Astrocyte (in vitro differentiated cells and primary cell): Measurements from ENCODE around the gene ZSCAN30. TPM values are rescaled to one million over a fixed set of nuclear protein-coding genes. Genes with fewer than 3 reads are reported as not detected.

ENCODE experiments used
- DNase-seq: peaks from one replicate; pipeline ENCODE4 v3.0.0-alpha.2; 2010; ENCODE audit warnings: low read depth
- FAIRE-seq: peaks from 2 replicates; lab custom pipeline; 2011; peaks lifted over from hg19 to GRCh38; lab: Jason Lieb, UNC
- H2AFZ ChIP-seq: 2 replicates; pipeline ENCODE4 v1.6.0; 2012; ENCODE audit warnings: low read depth, low read length, inconsistent platforms
- H3K27ac ChIP-seq: 2 replicates; pipeline ENCODE4 v1.5.1; 2011; ENCODE audit warnings: low read depth, low read length, inconsistent platforms
- H3K27me3 ChIP-seq: 2 replicates; pipeline ENCODE4 v1.6.0; 2011; ENCODE audit warnings: low read length, inconsistent platforms; ENCODE audit not compliant: insufficient read depth
- H3K36me3 ChIP-seq: 2 replicates; pipeline ENCODE4 v1.5.1; 2011; ENCODE audit warnings: low read length, inconsistent platforms; ENCODE audit not compliant: insufficient read depth
- H3K4me1 ChIP-seq: 2 replicates; pipeline ENCODE4 v1.5.1; 2011; ENCODE audit warnings: low read length, inconsistent platforms; ENCODE audit not compliant: insufficient read depth
- H3K4me2 ChIP-seq: 2 replicates; pipeline ENCODE4 v1.6.0; 2012; ENCODE audit warnings: low read length, inconsistent platforms
- H3K4me3 ChIP-seq: 2 replicates; pipeline ENCODE4 v1.5.1; 2011; ENCODE audit warnings: low read depth, mild to moderate bottlenecking, low read length, inconsistent platforms; ENCODE audit not compliant: insufficient read depth
- H3K79me2 ChIP-seq: 2 replicates; pipeline ENCODE4 v1.6.0; 2012; ENCODE audit warnings: mild to moderate bottlenecking, low read length, inconsistent platforms; ENCODE audit not compliant: insufficient read depth
- H3K9ac ChIP-seq: 2 replicates; pipeline ENCODE4 v1.6.0; 2012; ENCODE audit warnings: mild to moderate bottlenecking, low read length, inconsistent platforms
- H3K9me3 ChIP-seq: 2 replicates; pipeline ENCODE4 v1.5.1; 2012; ENCODE audit warnings: low read depth, mild to moderate bottlenecking, low read length, inconsistent platforms; ENCODE audit not compliant: insufficient read depth
- H4K20me1 ChIP-seq: 2 replicates; pipeline ENCODE4 v1.6.0; 2012; ENCODE audit warnings: low read length, inconsistent platforms; ENCODE audit not compliant: insufficient read depth
- H3K27ac Mint-ChIP-seq: one replicate; pipeline ENCODE4 v1.8.0; 2021; ENCODE audit warnings: mild to moderate bottlenecking, mixed read lengths; ENCODE audit not compliant: unreplicated experiment
- H3K27me3 Mint-ChIP-seq: one replicate; pipeline ENCODE4 v1.8.0; 2021; ENCODE audit warnings: low read depth, mixed read lengths; ENCODE audit not compliant: unreplicated experiment
- H3K36me3 Mint-ChIP-seq: one replicate; pipeline ENCODE4 v1.8.0; 2021; ENCODE audit warnings: low read depth, mixed read lengths; ENCODE audit not compliant: unreplicated experiment
- H3K4me1 Mint-ChIP-seq: one replicate; pipeline ENCODE4 v1.8.0; 2021; ENCODE audit warnings: low read depth, mixed read lengths; ENCODE audit not compliant: unreplicated experiment
- H3K4me3 Mint-ChIP-seq: one replicate; pipeline ENCODE4 v1.8.0; 2021; ENCODE audit warnings: mild to moderate bottlenecking, moderate library complexity, mixed read lengths; ENCODE audit not compliant: unreplicated experiment
- H3K9me3 Mint-ChIP-seq: one replicate; pipeline ENCODE4 v1.8.0; 2021; ENCODE audit warnings: mild to moderate bottlenecking, mixed read lengths; ENCODE audit not compliant: unreplicated experiment
- CTCF ChIP-seq: IDR thresholded peaks from 2 replicates; pipeline ENCODE4 v1.5.1; 2011; ENCODE audit warnings: low read depth, mild to moderate bottlenecking, inconsistent platforms, low read length, moderate library complexity; ENCODE audit not compliant: insufficient read depth
- EZH2 ChIP-seq: IDR thresholded peaks from 2 replicates; pipeline ENCODE4 v1.6.1; 2012; ENCODE audit warnings: mild to moderate bottlenecking, low read length, inconsistent platforms; ENCODE audit not compliant: insufficient read depth
- total RNA-seq: library from RNA; stranded (reverse); gene quantifications from 2 replicates; pipeline ENCODE4 v1.2.1, GENCODE V29; 2021

The ZSCAN30 gene
- total RNA-seq, 1 donor from 2014 or later, result 19.0 TPM

GRCh38 chr18:35277633-35278032 is 12.4 kb downstream of the ZSCAN30 start:
- H3K36me3 ChIP-seq, result no peaks in the 10 kb centered on the region
- H3K4me2 ChIP-seq, result no peak overlapping the region
- peaks cover 14% of the 10 kb centered on the region for H3K79me2 ChIP-seq
- Mint-ChIP-seq H3K4me1 (no peaks in the 10 kb centered on the region), H3K36me3 (peaks cover 10% of the 10 kb centered on the region), H3K4me3 (no peak overlapping the region), H3K9me3 (peaks cover 19% of the 10 kb centered on the region), H3K27ac (no peak overlapping the region), H3K27me3 (no peaks in the 10 kb centered on the region)
- no peak overlapping the region for H3K27ac ChIP-seq
- H3K27me3 ChIP-seq, result no peaks in the 10 kb centered on the region
- H3K9ac ChIP-seq, result no peak overlapping the region
- no peak for FAIRE-seq
- no peak for DNase-seq
- TF ChIP-seq CTCF (no peak), EZH2 (no peak)
- H3K4me1 ChIP-seq, result peaks cover 5% of the 10 kb centered on the region
- no peak overlapping the region for H2AFZ ChIP-seq
- H4K20me1 ChIP-seq, result no peaks in the 10 kb centered on the region
- H3K9me3 ChIP-seq, result peaks cover 5% of the 10 kb centered on the region
- H3K4me3 ChIP-seq, result no peak overlapping the region

- Histone ChIP-seq H3K4me2 (no peak overlapping the region), H3K27ac (no peak overlapping the region), H3K4me1 (no peaks in the 10 kb centered on the region), H3K27me3 (no peaks in the 10 kb centered on the region), H3K4me3 (no peak overlapping the region), H3K36me3 (no peaks in the 10 kb centered on the region), H3K9me3 (peaks cover 5% of the 10 kb centered on the region), H3K9ac (no peak overlapping the region), H3K79me2 (peaks cover 9% of the 10 kb centered on the region), H4K20me1 (no peaks in the 10 kb centered on the region), H2AFZ (no peak overlapping the region)
- H3K4me1 Mint-ChIP-seq, result no peaks in the 10 kb centered on the region
- FAIRE-seq (no peak), DNase-seq (no peak)
- H3K36me3 Mint-ChIP-seq, result peaks cover 7% of the 10 kb centered on the region
- peaks cover 20% of the 10 kb centered on the region for H3K9me3 Mint-ChIP-seq
- H3K27ac Mint-ChIP-seq, result no peak overlapping the region
- no peak overlapping the region for H3K4me3 Mint-ChIP-seq
- H3K27me3 Mint-ChIP-seq, result no peaks in the 10 kb centered on the region
- no peak for TF ChIP-seq EZH2
- TF ChIP-seq CTCF, result no peak
Observed at GRCh38 chr18:35276267-35276666, 13.8 kb downstream of the ZSCAN30 start.

- no peak for FAIRE-seq
- Mint-ChIP-seq H3K36me3 (peaks cover 13% of the 10 kb centered on the region), H3K4me3 (no peak overlapping the region), H3K9me3 (peaks cover 23% of the 10 kb centered on the region), H3K4me1 (no peaks in the 10 kb centered on the region), H3K27me3 (no peaks in the 10 kb centered on the region), H3K27ac (no peak overlapping the region)
- H3K79me2 ChIP-seq, result no peaks in the 10 kb centered on the region
- TF ChIP-seq CTCF, result no peak
- no peak for TF ChIP-seq EZH2
- no peak overlapping the region for H2AFZ ChIP-seq
- no peak overlapping the region for H3K4me3 ChIP-seq
- no peak overlapping the region for H3K4me2 ChIP-seq
- H3K27ac ChIP-seq, result no peak overlapping the region
- H4K20me1 ChIP-seq, result no peaks in the 10 kb centered on the region
- H3K9me3 ChIP-seq, result peaks cover 3% of the 10 kb centered on the region
- no peak for DNase-seq
- no peaks in the 10 kb centered on the region for H3K27me3 ChIP-seq
- no peak overlapping the region for H3K9ac ChIP-seq
- H3K4me1 ChIP-seq, result peaks cover 3% of the 10 kb centered on the region
- H3K36me3 ChIP-seq, result no peaks in the 10 kb centered on the region
Observed at GRCh38 chr18:35271656-35272055, 18.4 kb downstream of the ZSCAN30 start.
